ENCODE data around the gene CAV1. TPM values are rescaled to one million over a fixed set of nuclear protein-coding genes. Genes with fewer than 3 reads are reported as not detected.

Gene CAV1
- total RNA-seq, 1 donor from 2014 or later: 0.84 TPM

GRCh38 chr7:116551692-116552091, 26.9 kb downstream of the CAV1 start:
- TF ChIP-seq CTCF (IDR thresholded peaks at IDR 0.05; ENCODE audit: unreplicated experiment): no peak
- Mint-ChIP-seq H3K27ac (no peak overlapping the region), H3K36me3 (ENCODE audit: insufficient read depth) (no peaks in the 10 kb centered on the region), H3K9me3 (ENCODE audit: low read depth) (no peaks in the 10 kb centered on the region), H3K27me3 (peaks cover 3% of the 10 kb centered on the region), H3K4me3 (ENCODE audit: low read depth) (no peak overlapping the region), H3K4me1 (ENCODE audit: low read depth) (no peaks in the 10 kb centered on the region)
- DNase-seq (ENCODE audit: low spot score, unreplicated experiment): no peak

GRCh38 chr7:116552602-116553001, 27.8 kb downstream of the CAV1 start:
- Mint-ChIP-seq H3K36me3 (ENCODE audit: insufficient read depth) (no peaks in the 10 kb centered on the region), H3K27ac (no peak overlapping the region), H3K27me3 (peaks cover 3% of the 10 kb centered on the region), H3K4me3 (ENCODE audit: low read depth) (no peak overlapping the region), H3K9me3 (ENCODE audit: low read depth) (no peaks in the 10 kb centered on the region), H3K4me1 (ENCODE audit: low read depth) (no peaks in the 10 kb centered on the region)
- TF ChIP-seq CTCF (IDR thresholded peaks at IDR 0.05; ENCODE audit: unreplicated experiment): no peak
- no peak for DNase-seq (ENCODE audit: low spot score, unreplicated experiment)

- H3K4me3 Mint-ChIP-seq (ENCODE audit: low read depth): no peak overlapping the region
- no peak overlapping the region for H3K27ac Mint-ChIP-seq
- no peak for TF ChIP-seq CTCF (IDR thresholded peaks at IDR 0.05; ENCODE audit: unreplicated experiment)
- DNase-seq (ENCODE audit: low spot score, unreplicated experiment): no peak
- peaks cover 3% of the 10 kb centered on the region for H3K27me3 Mint-ChIP-seq
- H3K4me1 Mint-ChIP-seq (ENCODE audit: low read depth): no peaks in the 10 kb centered on the region
- no peaks in the 10 kb centered on the region for H3K9me3 Mint-ChIP-seq (ENCODE audit: low read depth)
- H3K36me3 Mint-ChIP-seq (ENCODE audit: insufficient read depth): no peaks in the 10 kb centered on the region
These were observed 28.5 kb downstream of the CAV1 start for GRCh38 chr7:116553168-116553964.

GRCh38 chr7:116554436-116554835, 29.6 kb downstream of the CAV1 start:
- Mint-ChIP-seq H3K27me3 (peaks cover 3% of the 10 kb centered on the region), H3K4me3 (ENCODE audit: low read depth) (no peak overlapping the region), H3K9me3 (ENCODE audit: low read depth) (no peaks in the 10 kb centered on the region), H3K27ac (no peak overlapping the region), H3K36me3 (ENCODE audit: insufficient read depth) (no peaks in the 10 kb centered on the region), H3K4me1 (ENCODE audit: low read depth) (no peaks in the 10 kb centered on the region)
- no peak for TF ChIP-seq CTCF (IDR thresholded peaks at IDR 0.05; ENCODE audit: unreplicated experiment)
- no peak for DNase-seq (ENCODE audit: low spot score, unreplicated experiment)

GRCh38 chr7:116554911-116555310, 30.1 kb downstream of the CAV1 start:
- TF ChIP-seq CTCF (IDR thresholded peaks at IDR 0.05; ENCODE audit: unreplicated experiment): no peak
- H3K4me3 Mint-ChIP-seq (ENCODE audit: low read depth): no peak overlapping the region
- no peak for DNase-seq (ENCODE audit: low spot score, unreplicated experiment)
- no peak overlapping the region for H3K27ac Mint-ChIP-seq
- H3K4me1 Mint-ChIP-seq (ENCODE audit: low read depth): no peaks in the 10 kb centered on the region
- peaks cover 3% of the 10 kb centered on the region for H3K27me3 Mint-ChIP-seq
- no peaks in the 10 kb centered on the region for H3K9me3 Mint-ChIP-seq (ENCODE audit: low read depth)
- no peaks in the 10 kb centered on the region for H3K36me3 Mint-ChIP-seq (ENCODE audit: insufficient read depth)
